GM21576 (cell line): ENCODE data around the gene NFATC3.

Experiments
- ATAC-seq: cut with Tn5 transposase; IDR thresholded peaks from one replicate; pipeline ENCODE4 v1.9.1; 2021; ENCODE audit warnings: mild to moderate bottlenecking, moderate library complexity; ENCODE audit not compliant: unreplicated experiment

NFATC3 gene

GRCh38 chr16:68183046-68183445 lies 97.9 kb downstream of the NFATC3 start:
- no peak for ATAC-seq

- ATAC-seq = no peak
These were observed 101.7 kb downstream of the NFATC3 start for GRCh38 chr16:68186877-68187276.

- ATAC-seq = no peak
These were observed 102.3 kb downstream of the NFATC3 start for GRCh38 chr16:68187505-68187904.

- ATAC-seq = no peak
These were observed 103.0 kb downstream of the NFATC3 start for GRCh38 chr16:68188170-68188569.

- no peak for ATAC-seq
These were observed 104.9 kb downstream of the NFATC3 start for GRCh38 chr16:68190081-68190480.

- no peak for ATAC-seq
These were observed 105.8 kb downstream of the NFATC3 start for GRCh38 chr16:68190736-68191510.

- no peak for ATAC-seq
These were observed 109.1 kb downstream of the NFATC3 start for GRCh38 chr16:68194251-68194650.

- ATAC-seq = no peak
These were observed 112.1 kb downstream of the NFATC3 start for GRCh38 chr16:68197250-68197649.

- ATAC-seq = no peak
These were observed 115.1 kb downstream of the NFATC3 start for GRCh38 chr16:68200088-68200783.

- ATAC-seq = no peak
These were observed 116.9 kb downstream of the NFATC3 start for GRCh38 chr16:68202091-68202519.

- no peak for ATAC-seq
These were observed 121.1 kb downstream of the NFATC3 start for GRCh38 chr16:68206245-68206644.

GRCh38 chr16:68214726-68215125 lies 129.6 kb downstream of the NFATC3 start:
- no peak for ATAC-seq

- no peak for ATAC-seq
These were observed 130.1 kb downstream of the NFATC3 start for GRCh38 chr16:68215302-68215701.

GRCh38 chr16:68216240-68216639 lies 131.1 kb downstream of the NFATC3 start:
- ATAC-seq = no peak

- no peak for ATAC-seq
These were observed 132.3 kb downstream of the NFATC3 start for GRCh38 chr16:68217506-68217905.

- ATAC-seq = no peak
These were observed 134.7 kb downstream of the NFATC3 start for GRCh38 chr16:68219725-68220351.

GRCh38 chr16:68223072-68223471 lies 137.9 kb downstream of the NFATC3 start:
- no peak for ATAC-seq

- no peak for ATAC-seq
These were observed 140.9 kb downstream of the NFATC3 start for GRCh38 chr16:68226116-68226515.

- no peak for ATAC-seq
These were observed 142.1 kb downstream of the NFATC3 start for GRCh38 chr16:68227183-68227793.

GRCh38 chr16:68227850-68228553 lies 142.8 kb downstream of the NFATC3 start:
- ATAC-seq = no peak

- ATAC-seq = no peak
These were observed 143.5 kb downstream of the NFATC3 start for GRCh38 chr16:68228652-68229051.
